Measurements from ENCODE around the gene HENMT1.

- TF ChIP-seq CTCF (tag by site-specific recombination; IDR thresholded peaks at IDR 0.05) (no peak), ATF2 (tag by site-specific recombination; IDR thresholded peaks at IDR 0.05; ENCODE audit: low read depth) (no peak), ZBTB7A (tag by site-specific recombination; IDR thresholded peaks at IDR 0.05; ENCODE audit: low read depth) (no peak), INSM2 (tag by site-specific recombination; IDR thresholded peaks at IDR 0.05) (no peak), ZNF10 (tag by site-specific recombination; IDR thresholded peaks at IDR 0.05) (no peak), ZNF707 (tag by site-specific recombination; IDR thresholded peaks at IDR 0.05) (no peak), KLF1 (tag by site-specific recombination; IDR thresholded peaks at IDR 0.05) (no peak), ZNF510 (tag by site-specific recombination; IDR thresholded peaks at IDR 0.05; ENCODE audit: insufficient replicate concordance) (no peak), ZFP41 (tag by site-specific recombination; IDR thresholded peaks at IDR 0.05; ENCODE audit: borderline replicate concordance) (no peak), ZBTB11 (tag by site-specific recombination; conservative IDR thresholded peaks at IDR 0.05; ENCODE audit: low read depth) (no peak), ZBTB10 (tag by site-specific recombination; IDR thresholded peaks at IDR 0.05) (no peak)
These were observed 15.9 kb downstream of the HENMT1 start for GRCh38 chr1:108644984-108645383.

Data from HEK293 (cell line).